ENCODE measurements around the gene RSAD2. TPM values are rescaled to one million over a fixed set of nuclear protein-coding genes. Genes with fewer than 3 reads are reported as not detected.

RSAD2 gene
- total RNA-seq, 4 donors from 2014 or later = 0.30 to 7.6 (median 4.7) TPM

- DNase-seq (ENCODE audit: low spot score in 2 of 2) = no peak
- WGBS, 2 donors = 90 to 92% methylated on average over 7 of the region's 7 CpGs
- no peak overlapping the region for H3K27ac ChIP-seq
- TF ChIP-seq EP300 (IDR thresholded peaks at IDR 0.05) (no peak), POLR2A (IDR thresholded peaks at IDR 0.05) (no peak)
- TF ChIP-seq, protein P1, sequence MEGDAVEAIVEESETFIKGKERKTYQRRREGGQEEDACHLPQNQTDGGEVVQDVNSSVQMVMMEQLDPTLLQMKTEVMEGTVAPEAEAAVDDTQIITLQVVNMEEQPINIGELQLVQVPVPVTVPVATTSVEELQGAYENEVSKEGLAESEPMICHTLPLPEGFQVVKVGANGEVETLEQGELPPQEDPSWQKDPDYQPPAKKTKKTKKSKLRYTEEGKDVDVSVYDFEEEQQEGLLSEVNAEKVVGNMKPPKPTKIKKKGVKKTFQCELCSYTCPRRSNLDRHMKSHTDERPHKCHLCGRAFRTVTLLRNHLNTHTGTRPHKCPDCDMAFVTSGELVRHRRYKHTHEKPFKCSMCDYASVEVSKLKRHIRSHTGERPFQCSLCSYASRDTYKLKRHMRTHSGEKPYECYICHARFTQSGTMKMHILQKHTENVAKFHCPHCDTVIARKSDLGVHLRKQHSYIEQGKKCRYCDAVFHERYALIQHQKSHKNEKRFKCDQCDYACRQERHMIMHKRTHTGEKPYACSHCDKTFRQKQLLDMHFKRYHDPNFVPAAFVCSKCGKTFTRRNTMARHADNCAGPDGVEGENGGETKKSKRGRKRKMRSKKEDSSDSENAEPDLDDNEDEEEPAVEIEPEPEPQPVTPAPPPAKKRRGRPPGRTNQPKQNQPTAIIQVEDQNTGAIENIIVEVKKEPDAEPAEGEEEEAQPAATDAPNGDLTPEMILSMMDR (IDR thresholded peaks at IDR 0.05) = no peak
- no peak overlapping the region for H3K4me3 ChIP-seq
- no peaks in the 10 kb centered on the region for H3K9me3 ChIP-seq
- no peaks in the 10 kb centered on the region for H3K36me3 ChIP-seq
- H3K4me1 ChIP-seq = peaks cover 0 to 18% (median 5%) of the 10 kb centered on the region in 4 donors
- H3K27me3 ChIP-seq = no peaks in the 10 kb centered on the region
These were observed 10.6 kb upstream of the RSAD2 start for GRCh38 chr2:6866982-6867381.

- H3K9me3 ChIP-seq = no peaks in the 10 kb centered on the region
- no peak for DNase-seq (ENCODE audit: low spot score in 2 of 2)
- H3K27me3 ChIP-seq = no peaks in the 10 kb centered on the region
- no peaks in the 10 kb centered on the region for H3K36me3 ChIP-seq
- 74 to 85% methylated on average over 2 of the region's 2 CpGs for WGBS, 2 donors
- no peak overlapping the region for H3K27ac ChIP-seq
- H3K4me1 ChIP-seq = peaks cover 0 to 8% (median 2%) of the 10 kb centered on the region in 4 donors
- no peak overlapping the region for H3K4me3 ChIP-seq
- TF ChIP-seq POLR2A (IDR thresholded peaks at IDR 0.05) (no peak), EP300 (IDR thresholded peaks at IDR 0.05) (no peak)
- TF ChIP-seq, protein P1 (IDR thresholded peaks at IDR 0.05) = no peak
These were observed 5.2 kb upstream of the RSAD2 start for GRCh38 chr2:6872394-6872793.

DNA sequence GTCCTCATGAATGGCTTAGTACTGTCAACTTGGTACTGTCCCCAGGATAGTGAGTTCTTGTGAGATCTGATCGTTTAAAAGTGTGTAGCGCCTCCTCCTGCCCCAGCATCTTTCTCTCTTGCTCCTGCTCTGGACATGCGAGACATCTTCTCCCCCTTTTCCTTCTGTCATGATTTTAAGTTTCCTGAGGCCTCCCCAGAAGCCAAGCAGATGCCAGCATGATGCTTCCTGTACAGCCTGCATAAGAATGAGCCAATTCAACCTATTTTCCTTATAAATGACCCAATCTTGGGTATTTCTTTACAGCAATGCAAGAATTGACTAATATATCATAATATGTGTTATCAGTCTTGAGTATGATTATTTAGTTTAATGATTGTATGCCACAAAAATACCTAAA is 3.5 kb upstream of the RSAD2 start:
- TF ChIP-seq POLR2A (IDR thresholded peaks at IDR 0.05) = no peak
- TF ChIP-seq, protein P1 (IDR thresholded peaks at IDR 0.05) = no peak
- TF ChIP-seq EP300 (IDR thresholded peaks at IDR 0.05) = no peak
- Histone ChIP-seq H3K9me3 (no peaks in the 10 kb centered on the region), H3K27me3 (no peaks in the 10 kb centered on the region), H3K27ac (no peak overlapping the region), H3K4me3 (no peak overlapping the region), H3K4me1 (peaks cover 0 to 19% (median 13%) of the 10 kb centered on the region in 4 donors), H3K36me3 (no peaks in the 10 kb centered on the region)
- no peak for DNase-seq (ENCODE audit: low spot score in 2 of 2)
- 95 to 98% methylated on average over 3 of the region's 3 CpGs for WGBS, 2 donors

DNA sequence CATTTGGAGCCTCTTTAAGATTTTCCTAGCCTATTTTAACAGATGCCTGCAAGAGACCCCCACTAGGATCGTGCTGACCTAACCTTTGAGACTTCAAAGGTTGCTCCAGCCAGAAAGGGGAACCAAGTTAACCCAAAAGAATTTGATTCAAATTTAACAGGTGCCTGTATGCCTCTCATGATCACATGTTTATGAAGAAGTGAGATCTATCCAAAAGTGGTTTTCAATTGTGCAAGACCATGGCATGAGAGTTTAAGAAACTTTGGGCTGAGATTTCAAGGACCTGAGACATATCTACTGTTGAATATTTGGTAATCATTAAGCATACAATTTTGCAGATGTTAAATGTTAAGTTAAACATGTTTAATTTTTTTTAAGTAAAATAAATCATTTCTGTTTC is 1.3 kb upstream of the RSAD2 start:
- no peak for TF ChIP-seq POLR2A (IDR thresholded peaks at IDR 0.05)
- no peak for TF ChIP-seq EP300 (IDR thresholded peaks at IDR 0.05)
- TF ChIP-seq, protein P1 (IDR thresholded peaks at IDR 0.05) = no peak
- H3K4me1 ChIP-seq = peaks cover 0 to 27% (median 13%) of the 10 kb centered on the region in 4 donors
- H3K4me3 ChIP-seq = no peak overlapping the region
- H3K9me3 ChIP-seq = no peaks in the 10 kb centered on the region
- H3K27ac ChIP-seq = no peak overlapping the region
- H3K27me3 ChIP-seq = no peaks in the 10 kb centered on the region
- no peaks in the 10 kb centered on the region for H3K36me3 ChIP-seq
- DNase-seq (ENCODE audit: low spot score in 2 of 2) = no peak
- 74 to 87% methylated on average over 1 of the region's 1 CpG for WGBS, 2 donors

DNA sequence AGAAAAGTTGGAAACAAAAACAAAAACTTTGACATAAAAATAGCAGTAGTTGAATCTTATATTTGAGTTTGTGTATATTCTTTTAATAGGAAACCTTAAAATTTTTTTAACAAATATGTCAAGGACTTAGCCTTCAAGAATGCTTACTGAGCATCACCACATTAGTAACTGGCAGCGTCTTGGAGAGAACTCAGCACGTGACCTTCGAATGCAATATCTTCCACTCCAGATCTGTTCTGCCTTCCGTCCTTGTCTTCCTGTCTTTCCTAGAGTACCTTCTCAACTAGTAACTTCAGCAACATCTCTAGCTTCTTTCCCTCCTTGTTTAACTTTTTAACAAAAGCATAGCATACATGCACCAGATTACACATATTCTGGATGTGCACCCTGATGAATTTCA is 972 bp downstream of the RSAD2 start:
- Histone ChIP-seq H3K4me1 (peaks cover 0 to 30% (median 13%) of the 10 kb centered on the region in 4 donors), H3K4me3 (no peak overlapping the region), H3K9me3 (no peaks in the 10 kb centered on the region), H3K27ac (no peak overlapping the region), H3K36me3 (peaks cover 0 to under 1% (median 0%) of the 10 kb centered on the region in 3 donors), H3K27me3 (no peaks in the 10 kb centered on the region)
- 75 to 78% methylated on average over 4 of the region's 4 CpGs for WGBS, 2 donors
- DNase-seq (ENCODE audit: low spot score in 2 of 2) = no peak
- TF ChIP-seq, protein P1 (IDR thresholded peaks at IDR 0.05) = no peak
- no peak for TF ChIP-seq EP300 (IDR thresholded peaks at IDR 0.05)
- TF ChIP-seq POLR2A (IDR thresholded peaks at IDR 0.05) = no peak
